DOHH2 (cell line): Measurements from ENCODE around the gene TRHDE.

Source experiments
- H3F3A ChIP-seq: fragments of 200-600 bp; sonication (generic), shearing (Covaris generic); 2 replicates; pipeline ENCODE4 v1.6.0; 2016; ENCODE audit warnings: antibody characterized with exemption, mild to moderate bottlenecking; ENCODE audit not compliant: control insufficient read depth, insufficient read depth
- H3K27ac ChIP-seq: fragments of 200-600 bp; sonication (generic); 2 replicates; pipeline ENCODE4 v1.5.1; 2014; ENCODE audit warnings: low read depth, mild to moderate bottlenecking, low read length, moderate library complexity
- H3K27me3 ChIP-seq: fragments of 200-600 bp; sonication (generic); 2 replicates; pipeline ENCODE4 v1.6.1; 2014; ENCODE audit warnings: mild to moderate bottlenecking, low read length, mixed read lengths; ENCODE audit not compliant: control insufficient read depth
- H3K36me3 ChIP-seq: fragments of 200-600 bp; sonication (generic); 2 replicates; pipeline ENCODE4 v1.6.1; 2014; ENCODE audit warnings: mild to moderate bottlenecking, low read length, moderate library complexity, mixed read lengths; ENCODE audit not compliant: control insufficient read depth
- H3K4me1 ChIP-seq: fragments of 200-600 bp; sonication (generic); 2 replicates; pipeline ENCODE4 v1.6.1; 2014; ENCODE audit warnings: mild to moderate bottlenecking, low read length, mixed read lengths; ENCODE audit not compliant: control insufficient read depth
- H3K4me2 ChIP-seq: fragments of 200-600 bp; sonication (generic); 2 replicates; pipeline ENCODE4 v1.6.0; 2014; ENCODE audit warnings: mild to moderate bottlenecking, low read length, moderate library complexity
- H3K4me3 ChIP-seq: fragments of 200-600 bp; sonication (generic); 2 replicates; pipeline ENCODE4 v1.5.1; 2014; ENCODE audit warnings: mild to moderate bottlenecking, low read length, mixed read lengths
- H3K79me2 ChIP-seq: fragments of 200-600 bp; sonication (generic); 2 replicates; pipeline ENCODE4 v1.6.1; 2014; ENCODE audit warnings: mild to moderate bottlenecking, low read length, mixed read lengths; ENCODE audit not compliant: control insufficient read depth
- H3K9me2 ChIP-seq: fragments of 200-600 bp; sonication (generic); replicated peaks from 2 replicates; pipeline ENCODE4 v1.6.1; 2014; ENCODE audit warnings: mild to moderate bottlenecking, low read length, mixed read lengths; ENCODE audit not compliant: control insufficient read depth
- H3K9me3 ChIP-seq: fragments of 200-600 bp; sonication (generic); 2 replicates; pipeline ENCODE4 v1.6.1; 2014; ENCODE audit warnings: antibody characterized with exemption, low read length, mixed read lengths; ENCODE audit not compliant: control insufficient read depth, insufficient read depth
- H4K20me1 ChIP-seq: fragments of 200-600 bp; sonication (generic); 2 replicates; pipeline ENCODE4 v1.6.0; 2014; ENCODE audit warnings: low read depth, mild to moderate bottlenecking, antibody characterized with exemption, low read length, moderate library complexity; ENCODE audit not compliant: control insufficient read depth, insufficient read depth
- EZH2phosphoT487 ChIP-seq: fragments of 200-600 bp; sonication (generic); IDR thresholded peaks from 2 replicates; pipeline ENCODE4 v1.6.1; 2017; ENCODE audit warnings: borderline replicate concordance, mild to moderate bottlenecking, antibody characterized with exemption, low read length, moderate library complexity, mixed read lengths
- TF ChIP-seq, protein P1 (sequence below): fragments of 200-600 bp; sonication (generic); IDR thresholded peaks from one replicate; pipeline ENCODE4 v1.5.1; 2014; ENCODE audit warnings: antibody characterized with exemption, mild to moderate bottlenecking, low read depth, low read length; ENCODE audit not compliant: poor library complexity, severe bottlenecking

TRHDE gene

DNA sequence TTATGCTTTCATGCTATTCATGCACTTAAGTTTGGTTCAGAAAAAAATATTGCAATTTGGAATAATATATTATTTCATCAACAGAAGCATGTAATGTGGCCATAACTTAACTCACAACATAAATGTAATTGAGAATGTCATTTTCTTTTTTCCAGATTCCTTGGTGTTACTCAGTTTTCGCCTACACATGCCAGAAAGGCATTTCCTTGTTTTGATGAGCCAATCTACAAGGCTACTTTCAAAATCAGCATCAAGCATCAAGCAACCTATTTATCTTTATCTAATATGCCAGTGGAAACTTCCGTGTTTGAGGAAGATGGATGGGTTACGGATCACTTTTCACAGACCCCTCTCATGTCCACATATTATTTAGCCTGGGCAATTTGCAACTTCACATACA is 14.4 kb downstream of the TRHDE start:
- H3K27ac ChIP-seq, result no peak overlapping the region
- H3K4me1 ChIP-seq, result no peaks in the 10 kb centered on the region
- no peaks in the 10 kb centered on the region for H3K36me3 ChIP-seq
- no peak overlapping the region for H3K4me3 ChIP-seq
- H3K79me2 ChIP-seq, result no peaks in the 10 kb centered on the region
- no peaks in the 10 kb centered on the region for H3K27me3 ChIP-seq
- H4K20me1 ChIP-seq, result no peaks in the 10 kb centered on the region
- no peaks in the 10 kb centered on the region for H3K9me3 ChIP-seq
- H3K4me2 ChIP-seq, result no peak overlapping the region
- TF ChIP-seq, protein P1, sequence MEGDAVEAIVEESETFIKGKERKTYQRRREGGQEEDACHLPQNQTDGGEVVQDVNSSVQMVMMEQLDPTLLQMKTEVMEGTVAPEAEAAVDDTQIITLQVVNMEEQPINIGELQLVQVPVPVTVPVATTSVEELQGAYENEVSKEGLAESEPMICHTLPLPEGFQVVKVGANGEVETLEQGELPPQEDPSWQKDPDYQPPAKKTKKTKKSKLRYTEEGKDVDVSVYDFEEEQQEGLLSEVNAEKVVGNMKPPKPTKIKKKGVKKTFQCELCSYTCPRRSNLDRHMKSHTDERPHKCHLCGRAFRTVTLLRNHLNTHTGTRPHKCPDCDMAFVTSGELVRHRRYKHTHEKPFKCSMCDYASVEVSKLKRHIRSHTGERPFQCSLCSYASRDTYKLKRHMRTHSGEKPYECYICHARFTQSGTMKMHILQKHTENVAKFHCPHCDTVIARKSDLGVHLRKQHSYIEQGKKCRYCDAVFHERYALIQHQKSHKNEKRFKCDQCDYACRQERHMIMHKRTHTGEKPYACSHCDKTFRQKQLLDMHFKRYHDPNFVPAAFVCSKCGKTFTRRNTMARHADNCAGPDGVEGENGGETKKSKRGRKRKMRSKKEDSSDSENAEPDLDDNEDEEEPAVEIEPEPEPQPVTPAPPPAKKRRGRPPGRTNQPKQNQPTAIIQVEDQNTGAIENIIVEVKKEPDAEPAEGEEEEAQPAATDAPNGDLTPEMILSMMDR, result no peak
- TF ChIP-seq EZH2phosphoT487, result no peak
- no peaks in the 10 kb centered on the region for H3K9me2 ChIP-seq
- H3F3A ChIP-seq, result no peaks in the 10 kb centered on the region

DNA sequence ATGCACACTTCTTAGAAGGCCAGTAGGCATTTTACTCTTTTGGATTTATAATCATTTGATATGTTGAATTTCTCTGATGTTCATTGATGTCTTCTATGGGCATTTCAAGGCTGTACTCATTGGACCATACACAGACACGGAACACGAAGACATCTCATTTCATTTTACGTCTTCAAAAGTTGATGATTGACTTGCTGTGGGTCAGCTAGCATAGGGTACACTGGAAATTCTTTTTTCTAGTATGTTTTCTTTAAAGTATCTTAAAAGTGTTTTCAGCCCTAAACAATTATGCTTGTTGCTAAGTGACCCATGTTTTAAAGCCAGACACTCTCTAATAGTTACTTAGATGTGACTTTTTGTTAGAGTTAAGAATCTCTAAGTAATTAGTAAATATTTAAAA is 16.3 kb downstream of the TRHDE start:
- no peak overlapping the region for H3K4me2 ChIP-seq
- H3K27ac ChIP-seq, result no peak overlapping the region
- H3F3A ChIP-seq, result no peaks in the 10 kb centered on the region
- H3K4me1 ChIP-seq, result no peaks in the 10 kb centered on the region
- no peaks in the 10 kb centered on the region for H4K20me1 ChIP-seq
- no peaks in the 10 kb centered on the region for H3K27me3 ChIP-seq
- no peak overlapping the region for H3K4me3 ChIP-seq
- no peak for TF ChIP-seq EZH2phosphoT487
- TF ChIP-seq, protein P1, result no peak
- H3K9me3 ChIP-seq, result no peaks in the 10 kb centered on the region
- no peaks in the 10 kb centered on the region for H3K9me2 ChIP-seq
- H3K79me2 ChIP-seq, result no peaks in the 10 kb centered on the region
- no peaks in the 10 kb centered on the region for H3K36me3 ChIP-seq

DNA sequence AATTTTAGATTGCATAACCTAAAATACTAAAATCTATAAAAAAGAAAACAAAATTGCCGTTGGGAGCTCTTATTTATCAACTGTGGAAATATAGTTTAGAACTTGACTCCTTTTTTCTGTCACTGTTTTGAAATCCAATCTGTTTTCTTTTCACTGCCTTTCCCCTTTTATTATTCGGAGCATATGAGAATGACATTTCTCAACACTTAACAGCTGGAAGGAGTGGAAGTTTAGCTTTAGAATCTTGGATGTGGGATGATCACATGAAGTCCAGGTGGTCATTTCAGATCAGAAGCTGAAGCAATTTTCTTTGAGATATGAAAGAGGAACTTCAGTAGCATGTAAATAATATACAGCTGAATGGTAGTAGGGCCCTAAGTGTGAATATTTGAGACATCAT is 16.7 kb downstream of the TRHDE start:
- no peak overlapping the region for H3K27ac ChIP-seq
- no peaks in the 10 kb centered on the region for H3K27me3 ChIP-seq
- no peaks in the 10 kb centered on the region for H3K9me2 ChIP-seq
- no peaks in the 10 kb centered on the region for H3K9me3 ChIP-seq
- no peaks in the 10 kb centered on the region for H3K36me3 ChIP-seq
- no peaks in the 10 kb centered on the region for H3K79me2 ChIP-seq
- H3K4me1 ChIP-seq, result no peaks in the 10 kb centered on the region
- TF ChIP-seq, protein P1, result no peak
- no peak for TF ChIP-seq EZH2phosphoT487
- H4K20me1 ChIP-seq, result no peaks in the 10 kb centered on the region
- H3F3A ChIP-seq, result no peaks in the 10 kb centered on the region
- no peak overlapping the region for H3K4me3 ChIP-seq
- no peak overlapping the region for H3K4me2 ChIP-seq

DNA sequence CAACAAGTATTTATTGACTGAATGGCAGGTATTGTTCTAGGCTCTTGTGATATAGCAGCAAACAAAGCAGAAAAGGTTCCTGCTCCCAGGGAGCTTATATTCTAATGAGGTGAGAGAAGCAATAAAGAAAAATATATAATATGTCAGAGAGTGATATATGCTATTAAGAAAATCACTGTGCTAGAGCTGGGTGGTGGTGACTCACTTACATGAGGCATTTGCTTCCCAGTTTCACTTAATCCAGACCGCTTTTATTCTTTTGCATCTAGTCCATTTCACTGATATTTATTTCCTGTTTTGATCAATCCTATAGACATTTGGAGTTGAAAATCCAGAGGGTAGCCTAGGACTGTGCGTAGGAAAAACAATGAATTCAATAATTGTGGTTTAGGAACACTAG is 17.5 kb downstream of the TRHDE start:
- TF ChIP-seq, protein P1, result no peak
- TF ChIP-seq EZH2phosphoT487, result no peak
- Histone ChIP-seq H3K27ac (no peak overlapping the region), H3K4me1 (no peaks in the 10 kb centered on the region), H3K4me2 (no peak overlapping the region), H3K9me3 (no peaks in the 10 kb centered on the region), H3K4me3 (no peak overlapping the region), H3K36me3 (no peaks in the 10 kb centered on the region), H4K20me1 (no peaks in the 10 kb centered on the region), H3F3A (no peaks in the 10 kb centered on the region), H3K27me3 (no peaks in the 10 kb centered on the region), H3K9me2 (no peaks in the 10 kb centered on the region), H3K79me2 (no peaks in the 10 kb centered on the region)
